Skeletal muscle cell (primary cell): Measurements from ENCODE around the gene TMEM236.

Experiments used
- DNase-seq: peaks from one replicate; pipeline ENCODE4 v3.0.0-alpha.2; 2010; ENCODE audit warnings: low read depth
- H3K4me3 ChIP-seq: 2 replicates; pipeline ENCODE4 v1.5.1; 2011; ENCODE audit warnings: low read depth, mild to moderate bottlenecking, control low read depth, low read length, moderate library complexity

Gene TMEM236

DNA sequence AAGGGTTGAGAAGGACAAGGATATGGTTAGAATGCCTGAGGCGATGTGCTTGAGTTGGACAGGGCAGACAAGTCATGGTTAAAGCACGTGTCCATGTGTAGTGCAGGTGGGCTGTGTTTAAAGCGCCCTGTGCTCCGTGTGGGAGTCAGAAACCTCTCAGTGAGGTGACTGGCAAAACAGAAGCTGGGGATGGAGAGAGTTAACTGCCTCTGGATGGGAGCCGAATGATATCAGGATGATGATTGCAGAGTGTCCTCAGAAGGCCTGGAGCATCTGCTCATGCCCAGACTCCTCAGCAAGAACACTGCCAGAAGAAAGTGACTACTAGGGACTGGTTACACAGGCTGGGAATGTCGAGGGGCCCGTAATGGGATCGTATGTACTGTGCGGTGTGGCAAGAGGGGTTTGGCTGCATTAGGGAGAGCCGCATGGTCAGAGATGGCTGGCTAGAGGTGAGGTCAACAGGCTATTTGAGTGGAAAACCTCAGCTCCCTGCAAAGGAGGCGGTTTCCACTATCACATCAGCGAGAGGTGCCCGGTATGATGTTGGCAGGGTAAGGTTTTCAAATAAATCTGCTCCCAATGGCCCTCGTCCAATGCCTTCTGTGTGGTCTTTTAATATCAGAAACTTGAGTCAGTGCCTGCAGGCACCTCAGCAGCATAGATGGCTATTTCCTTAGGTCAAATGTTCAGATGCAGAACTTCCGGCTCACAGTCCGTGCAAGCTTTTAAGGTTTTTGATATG lies 31.1 kb downstream of the TMEM236 start:
- H3K4me3 ChIP-seq: no peak overlapping the region
- DNase-seq: peak; percentile 36

DNA sequence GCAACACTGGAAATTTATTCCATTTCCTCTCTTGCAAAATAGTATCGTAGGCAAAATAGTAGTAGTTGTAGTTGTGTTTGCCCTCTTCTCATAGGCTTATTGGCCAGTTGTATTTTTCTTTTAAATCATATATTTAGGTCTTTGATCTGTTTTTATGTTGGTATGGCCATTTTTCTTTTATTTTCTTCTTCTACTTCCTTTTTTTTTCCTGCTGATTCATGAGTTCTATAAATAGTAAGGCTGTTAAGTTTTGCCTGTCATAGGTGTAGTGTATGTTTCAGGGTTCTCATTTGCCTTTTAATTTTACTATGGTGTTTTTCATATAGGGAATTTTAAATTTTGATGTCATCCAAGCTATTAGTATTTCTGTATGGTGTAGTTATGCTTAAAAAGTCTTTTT lies 31.8 kb downstream of the TMEM236 start:
- no peak for DNase-seq
- no peak overlapping the region for H3K4me3 ChIP-seq

DNA sequence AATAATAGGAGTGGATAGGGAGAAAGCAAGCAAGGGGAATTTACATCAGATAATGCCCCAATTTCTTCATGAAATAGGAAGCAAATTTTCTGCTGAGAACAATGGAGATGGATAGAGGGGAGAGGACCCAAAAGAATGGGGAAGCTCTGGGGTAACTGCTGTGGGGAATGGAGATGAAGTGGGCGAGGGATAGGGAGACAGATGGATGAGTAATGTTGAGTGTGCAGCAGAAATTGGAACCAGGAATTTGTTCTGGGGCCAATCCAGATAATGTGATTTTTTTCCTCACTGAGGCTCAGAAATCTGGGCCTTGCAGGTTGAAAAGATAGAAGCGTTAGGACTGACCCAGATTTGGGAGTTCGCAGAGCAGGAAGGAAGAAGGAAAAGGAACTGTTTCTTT lies 32.7 kb downstream of the TMEM236 start:
- no peak for DNase-seq
- no peak overlapping the region for H3K4me3 ChIP-seq

GRCh38 chr10:17785276-17785930 lies 33.4 kb downstream of the TMEM236 start:
- DNase-seq: no peak
- no peak overlapping the region for H3K4me3 ChIP-seq

DNA sequence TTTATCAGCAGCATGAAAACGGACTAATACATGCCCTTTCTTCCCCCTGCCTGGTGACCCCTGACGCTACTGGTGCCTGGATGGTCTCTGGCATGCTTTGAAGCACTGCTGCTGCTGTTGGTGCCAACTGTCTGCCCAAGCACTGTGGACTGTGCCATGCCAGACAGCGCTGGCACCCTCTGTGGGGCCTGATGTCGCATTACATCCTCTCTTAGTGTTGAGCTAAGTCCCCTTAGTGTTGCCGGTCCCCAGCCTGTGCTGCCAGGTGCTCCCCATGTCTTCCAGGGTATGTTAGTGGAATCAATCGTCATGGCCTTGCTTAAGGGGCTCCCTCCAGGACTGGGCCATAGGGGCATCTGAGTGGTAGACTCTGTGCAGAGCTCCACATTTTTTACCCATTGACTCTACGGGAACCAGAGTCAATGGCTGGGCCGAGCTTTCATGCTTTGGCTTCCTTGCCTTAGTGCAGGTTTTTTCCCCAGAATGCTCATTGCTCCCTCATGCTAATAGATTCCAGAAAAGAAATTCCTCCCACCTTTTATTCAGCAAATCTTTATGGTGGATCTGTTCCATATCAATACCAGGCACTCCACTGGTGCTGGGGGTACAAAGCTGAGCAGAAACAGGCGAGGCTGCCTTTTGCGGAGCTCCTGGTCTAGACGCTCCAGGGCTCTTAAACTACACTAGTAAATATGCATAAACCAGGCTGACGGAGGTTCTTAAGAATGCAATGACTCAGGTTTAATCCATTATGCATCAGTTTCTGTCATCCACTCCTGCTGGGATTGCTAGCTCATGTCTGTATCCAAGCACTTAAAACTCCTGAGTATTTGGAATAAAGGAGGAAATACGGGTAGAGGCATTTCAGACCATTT lies 35.3 kb downstream of the TMEM236 start:
- peak; percentile 81 for DNase-seq
- H3K4me3 ChIP-seq: no peak overlapping the region

- DNase-seq: no peak
- H3K4me3 ChIP-seq: no peak overlapping the region
These were observed 36.6 kb downstream of the TMEM236 start for GRCh38 chr10:17788646-17789045.

DNA sequence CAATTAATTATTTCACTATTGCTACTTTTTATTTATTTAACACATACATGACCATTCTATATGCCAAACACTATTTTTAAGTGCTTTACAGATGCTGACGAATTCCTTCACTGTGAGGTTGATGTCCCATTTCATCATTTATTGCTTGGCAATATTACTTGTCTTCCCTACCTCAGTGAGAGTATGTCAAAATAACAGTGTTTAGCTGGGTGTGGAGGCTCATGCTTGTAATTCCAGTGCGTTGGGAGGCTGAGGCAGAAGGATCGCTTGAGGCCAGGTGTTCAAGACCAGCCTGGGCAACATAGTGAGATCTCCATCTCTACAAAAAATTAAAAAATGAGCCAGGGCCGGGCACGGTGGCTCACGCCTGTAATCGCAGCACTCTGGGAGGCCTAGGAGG lies 37.4 kb downstream of the TMEM236 start:
- no peak overlapping the region for H3K4me3 ChIP-seq
- no peak for DNase-seq

DNA sequence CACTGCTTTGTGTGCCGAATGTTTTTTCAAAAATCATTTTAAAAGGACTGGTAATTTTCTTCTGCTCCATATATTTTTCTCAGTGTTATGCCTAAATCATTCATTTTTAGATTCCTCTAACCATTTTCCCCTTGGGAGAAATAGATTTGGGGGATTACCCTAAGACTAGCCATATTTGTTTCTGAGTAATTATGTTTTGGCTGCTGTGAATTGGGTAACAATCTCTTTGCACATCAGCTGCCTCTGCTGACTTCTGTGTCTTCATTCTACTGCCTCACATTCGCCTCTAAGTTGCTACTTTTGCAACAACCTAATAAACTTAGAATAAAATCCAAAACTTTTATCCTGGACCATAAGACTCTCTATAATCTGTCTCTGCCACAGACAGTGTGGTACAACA lies 38.6 kb downstream of the TMEM236 start:
- H3K4me3 ChIP-seq: no peak overlapping the region
- no peak for DNase-seq

- DNase-seq: no peak
- H3K4me3 ChIP-seq: no peak overlapping the region
These were observed 41.0 kb downstream of the TMEM236 start for GRCh38 chr10:17792991-17793390.

- DNase-seq: no peak
- H3K4me3 ChIP-seq: no peak overlapping the region
These were observed 42.0 kb downstream of the TMEM236 start for GRCh38 chr10:17793823-17794644.

GRCh38 chr10:17795083-17795482 lies 43.1 kb downstream of the TMEM236 start:
- DNase-seq: no peak
- no peak overlapping the region for H3K4me3 ChIP-seq

- DNase-seq: no peak
- H3K4me3 ChIP-seq: no peak overlapping the region
These were observed 44.0 kb downstream of the TMEM236 start for GRCh38 chr10:17795813-17796594.

GRCh38 chr10:17801507-17801906 lies 49.5 kb downstream of the TMEM236 start:
- DNase-seq: no peak
- H3K4me3 ChIP-seq: no peak overlapping the region

DNA sequence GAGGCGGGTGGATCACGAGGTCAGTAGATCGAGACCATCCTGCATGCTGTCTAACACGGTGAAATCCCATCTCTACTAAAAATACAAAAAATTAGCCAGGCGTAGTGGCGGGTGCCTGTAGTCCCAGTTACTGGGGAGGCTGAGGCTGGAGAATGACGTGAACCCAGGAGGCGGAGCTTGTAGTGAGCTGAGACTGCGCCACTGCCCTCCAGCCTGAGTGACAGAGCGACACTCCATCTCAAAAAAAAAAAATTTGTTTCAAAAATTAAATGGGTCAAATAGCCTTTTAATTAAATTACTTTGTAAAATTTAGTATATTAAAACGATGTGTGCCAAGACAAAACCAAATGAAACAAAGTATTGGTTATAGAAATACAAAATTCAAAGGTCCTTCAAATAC lies 50.3 kb downstream of the TMEM236 start:
- H3K4me3 ChIP-seq: no peak overlapping the region
- no peak for DNase-seq

DNA sequence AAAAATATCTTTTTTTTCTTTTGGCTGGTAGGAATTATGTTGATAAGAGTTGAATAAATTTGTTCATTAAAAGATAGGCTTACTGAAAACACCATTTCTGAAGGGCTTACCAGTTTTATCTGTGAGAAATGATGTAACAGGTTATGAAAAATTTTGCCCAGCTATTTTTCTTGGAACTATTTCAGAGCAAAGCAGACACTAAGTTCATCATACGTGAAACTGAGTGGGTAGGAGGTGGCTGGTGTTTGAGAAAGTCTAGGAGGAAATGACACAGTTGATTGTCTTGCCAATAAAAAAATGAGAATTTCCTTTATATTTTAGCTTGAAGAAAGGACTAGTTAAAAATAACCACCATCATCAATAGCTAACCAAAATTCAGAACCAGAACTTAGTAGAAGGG lies 51.0 kb downstream of the TMEM236 start:
- no peak overlapping the region for H3K4me3 ChIP-seq
- no peak for DNase-seq

GRCh38 chr10:17805330-17805729 lies 53.3 kb downstream of the TMEM236 start:
- H3K4me3 ChIP-seq: no peak overlapping the region
- DNase-seq: no peak

DNA sequence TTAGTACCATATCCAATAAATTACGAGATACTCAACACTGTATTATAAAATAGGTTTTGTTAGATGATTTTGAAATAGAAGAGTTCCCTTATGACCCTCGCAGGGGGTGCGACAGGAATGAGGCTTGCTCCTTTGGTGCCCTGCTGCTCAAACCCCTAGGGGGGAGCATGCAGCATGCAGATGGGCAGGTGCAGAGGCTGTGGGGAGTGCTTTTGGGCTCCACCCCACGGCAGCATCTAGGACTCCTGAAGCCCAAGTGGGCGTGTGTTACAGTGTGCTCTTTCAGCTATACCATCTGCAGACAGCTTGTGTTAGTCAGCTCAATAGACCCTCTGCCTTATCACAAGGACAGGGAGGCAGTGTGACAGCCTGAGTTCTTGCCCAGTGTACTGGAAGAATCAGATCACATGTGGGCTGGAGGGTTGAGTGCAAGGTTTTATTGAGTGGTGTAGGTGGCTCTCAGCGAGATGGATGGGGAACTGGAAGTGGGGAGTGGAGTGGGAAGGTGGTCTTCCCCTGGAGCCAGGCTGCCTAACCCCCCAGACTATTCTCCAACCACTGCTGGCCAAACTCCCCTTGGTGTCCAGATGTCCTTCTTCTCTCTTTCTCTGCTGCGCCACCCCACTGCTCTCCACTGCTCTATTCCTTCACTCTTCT lies 54.0 kb downstream of the TMEM236 start:
- no peak for DNase-seq

More for the DNA sequence above, 54.0 kb downstream of the TMEM236 start:
- no peak overlapping the region for H3K4me3 ChIP-seq
